ENCODE results near the gene IPPK. TPM values are rescaled to one million over a fixed set of nuclear protein-coding genes. Genes with fewer than 3 reads are reported as not detected.
A peak's percentile ranks its signal among the peaks of the same experiment; 100 is the strongest.

Gene IPPK
- total and polyA plus RNA-seq, 8 donors: 1.9 to 6.5 (median 3.1) TPM

GRCh38 chr9:92660266-92660665 lies 9.7 kb downstream of the IPPK start:
- no peaks in the 10 kb centered on the region for H3K9me3 ChIP-seq
- no peaks in the 10 kb centered on the region for H3K36me3 ChIP-seq
- peak in 1 of 6 donors; percentile 32 for DNase-seq
- no peak for TF ChIP-seq CTCF (IDR thresholded peaks at IDR 0.05)
- intact Hi-C loops (cut with DNase I): no loop called here
- no peaks in the 10 kb centered on the region for H3K4me1 ChIP-seq
- H3K4me3 ChIP-seq: no peak overlapping the region
- WGBS, 2 donors: 84% methylated on average over 4 of the region's 4 CpGs
- H3K27me3 ChIP-seq: no peaks in the 10 kb centered on the region
- no peak for FAIRE-seq
- no peak for ATAC-seq
- H3K27ac ChIP-seq: no peak overlapping the region

GRCh38 chr9:92659601-92660000 lies 10.3 kb downstream of the IPPK start:
- H3K9me3 ChIP-seq: no peaks in the 10 kb centered on the region
- WGBS, 2 donors: 86 to 88% methylated on average over 10 of the region's 10 CpGs
- no peaks in the 10 kb centered on the region for H3K27me3 ChIP-seq
- no peaks in the 10 kb centered on the region for H3K36me3 ChIP-seq
- TF ChIP-seq CTCF (IDR thresholded peaks at IDR 0.05): no peak
- intact Hi-C loops (cut with DNase I): no loop called here
- DNase-seq (peak in 1 of 6 donors; percentile 29), ATAC-seq (no peak), FAIRE-seq (no peak)
- no peaks in the 10 kb centered on the region for H3K4me1 ChIP-seq
- H3K4me3 ChIP-seq: no peak overlapping the region
- H3K27ac ChIP-seq: no peak overlapping the region

- peak in 1 of 6 donors; percentile 8 for DNase-seq
- WGBS, 2 donors: 93 to 98% methylated on average over 4 of the region's 4 CpGs
- no peak for TF ChIP-seq CTCF (IDR thresholded peaks at IDR 0.05)
- no peaks in the 10 kb centered on the region for H3K4me1 ChIP-seq
- H3K4me3 ChIP-seq: no peak overlapping the region
- no peak for ATAC-seq
- no peaks in the 10 kb centered on the region for H3K36me3 ChIP-seq
- intact Hi-C loops (cut with DNase I): no loop called here
- FAIRE-seq: no peak
- no peaks in the 10 kb centered on the region for H3K9me3 ChIP-seq
- H3K27ac ChIP-seq: no peak overlapping the region
- H3K27me3 ChIP-seq: no peaks in the 10 kb centered on the region
Measured at GRCh38 chr9:92658611-92659010, 11.3 kb downstream of the IPPK start.

- DNase-seq: peak in 1 of 6 donors; percentile 29
- no peaks in the 10 kb centered on the region for H3K36me3 ChIP-seq
Measured at GRCh38 chr9:92658176-92658575, 11.8 kb downstream of the IPPK start.

More at GRCh38 chr9:92658176-92658575, 11.8 kb downstream of the IPPK start:
- FAIRE-seq (no peak), ATAC-seq (no peak)
- intact Hi-C loops (cut with DNase I): no loop called here
- Histone ChIP-seq H3K27ac (no peak overlapping the region), H3K4me1 (no peaks in the 10 kb centered on the region), H3K4me3 (no peak overlapping the region), H3K27me3 (no peaks in the 10 kb centered on the region), H3K9me3 (no peaks in the 10 kb centered on the region)
- no peak for TF ChIP-seq CTCF (IDR thresholded peaks at IDR 0.05)
- 90 to 92% methylated on average over 7 of the region's 7 CpGs for WGBS, 2 donors
